Non-pigmented ciliary epithelial cell (primary cell): ENCODE measurements around the gene SMYD4.

Experiments
- DNase-seq: peaks from one replicate; pipeline ENCODE4 v3.0.0-alpha.2; 2010; ENCODE audit warnings: low read depth

The SMYD4 gene

GRCh38 chr17:1730326-1731193, 99.1 kb downstream of the SMYD4 start:
- no peak for DNase-seq

GRCh38 chr17:1729966-1730325, 99.8 kb downstream of the SMYD4 start:
- no peak for DNase-seq
